Fibroblast of the aortic adventitia (primary cell): ENCODE data around the gene ACCSL. TPM values are rescaled to one million over a fixed set of nuclear protein-coding genes. Genes with fewer than 3 reads are reported as not detected.

Experiments used
- DNase-seq: peaks from one replicate; pipeline ENCODE4 v3.0.0-alpha.2; 2010; ENCODE audit warnings: low read depth
- H3K4me3 ChIP-seq: 2 replicates; pipeline ENCODE4 v1.5.1; 2011; ENCODE audit warnings: low read depth, mild to moderate bottlenecking, control low read depth, low read length, moderate library complexity
- total RNA-seq: library from RNA; depleted of rRNA; stranded (reverse); fragments of >200 nt; gene quantifications from 2 replicates; pipeline ENCODE4 v1.2.3, GENCODE V29; 2012; ENCODE audit warnings: low replicate concordance
- TF ChIP-seq, protein P1 (sequence below): IDR thresholded peaks from 2 replicates; pipeline ENCODE4 v1.5.1; 2011; ENCODE audit warnings: mild to moderate bottlenecking, low read length, control low read depth, inconsistent platforms; ENCODE audit not compliant: insufficient read depth

The ACCSL gene
- total RNA-seq, 1 donor: not detected

GRCh38 chr11:44047298-44047697 lies 483 bp upstream of the ACCSL start:
- TF ChIP-seq, protein P1, sequence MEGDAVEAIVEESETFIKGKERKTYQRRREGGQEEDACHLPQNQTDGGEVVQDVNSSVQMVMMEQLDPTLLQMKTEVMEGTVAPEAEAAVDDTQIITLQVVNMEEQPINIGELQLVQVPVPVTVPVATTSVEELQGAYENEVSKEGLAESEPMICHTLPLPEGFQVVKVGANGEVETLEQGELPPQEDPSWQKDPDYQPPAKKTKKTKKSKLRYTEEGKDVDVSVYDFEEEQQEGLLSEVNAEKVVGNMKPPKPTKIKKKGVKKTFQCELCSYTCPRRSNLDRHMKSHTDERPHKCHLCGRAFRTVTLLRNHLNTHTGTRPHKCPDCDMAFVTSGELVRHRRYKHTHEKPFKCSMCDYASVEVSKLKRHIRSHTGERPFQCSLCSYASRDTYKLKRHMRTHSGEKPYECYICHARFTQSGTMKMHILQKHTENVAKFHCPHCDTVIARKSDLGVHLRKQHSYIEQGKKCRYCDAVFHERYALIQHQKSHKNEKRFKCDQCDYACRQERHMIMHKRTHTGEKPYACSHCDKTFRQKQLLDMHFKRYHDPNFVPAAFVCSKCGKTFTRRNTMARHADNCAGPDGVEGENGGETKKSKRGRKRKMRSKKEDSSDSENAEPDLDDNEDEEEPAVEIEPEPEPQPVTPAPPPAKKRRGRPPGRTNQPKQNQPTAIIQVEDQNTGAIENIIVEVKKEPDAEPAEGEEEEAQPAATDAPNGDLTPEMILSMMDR: no peak
- no peak for DNase-seq
- H3K4me3 ChIP-seq: no peak overlapping the region

- no peak for DNase-seq
- no peak overlapping the region for H3K4me3 ChIP-seq
- TF ChIP-seq, protein P1: no peak
These were observed 2.1 kb downstream of the ACCSL start for GRCh38 chr11:44049832-44050231.

DNA sequence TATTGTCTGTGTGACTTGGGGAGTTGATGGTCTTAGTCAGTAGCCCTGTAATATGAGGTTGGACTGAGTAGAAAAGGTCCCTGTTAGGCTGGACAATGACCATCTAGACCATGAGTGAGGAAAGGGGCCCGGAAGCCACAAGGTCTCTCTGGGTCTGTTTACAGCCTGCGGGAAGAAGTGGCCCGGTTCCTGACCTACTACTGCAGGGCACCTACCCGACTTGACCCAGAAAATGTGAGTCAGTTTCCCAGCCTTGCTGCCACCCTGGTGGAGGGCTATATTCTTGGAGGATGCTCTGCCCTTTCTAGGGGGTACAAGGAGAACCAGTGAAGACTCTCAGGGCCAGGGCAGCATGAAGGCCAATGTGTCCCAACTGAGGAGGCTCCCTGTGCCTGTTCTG lies 3.4 kb downstream of the ACCSL start:
- TF ChIP-seq, protein P1: no peak
- DNase-seq: no peak
- no peak overlapping the region for H3K4me3 ChIP-seq

DNA sequence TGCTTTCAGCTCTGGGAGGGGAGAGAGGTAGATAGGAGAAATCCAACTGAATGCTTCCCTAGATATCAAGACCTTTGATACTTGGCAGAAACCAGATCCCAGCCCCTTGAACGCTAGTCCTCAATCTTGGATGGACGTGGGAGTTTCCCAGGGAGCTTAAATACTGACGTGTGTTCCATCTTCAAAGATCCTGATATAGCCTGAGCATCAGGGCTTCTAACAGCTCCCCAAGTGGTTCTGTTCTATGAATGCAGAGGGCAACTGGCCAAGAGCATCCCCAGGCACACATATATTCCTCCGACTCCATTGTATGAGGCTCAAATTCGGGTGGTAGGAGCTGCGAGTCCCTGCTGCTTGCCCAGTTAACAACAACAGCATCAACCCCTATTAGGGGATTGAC lies 9.6 kb downstream of the ACCSL start:
- no peak for DNase-seq
- TF ChIP-seq, protein P1: no peak
- H3K4me3 ChIP-seq: no peak overlapping the region

DNA sequence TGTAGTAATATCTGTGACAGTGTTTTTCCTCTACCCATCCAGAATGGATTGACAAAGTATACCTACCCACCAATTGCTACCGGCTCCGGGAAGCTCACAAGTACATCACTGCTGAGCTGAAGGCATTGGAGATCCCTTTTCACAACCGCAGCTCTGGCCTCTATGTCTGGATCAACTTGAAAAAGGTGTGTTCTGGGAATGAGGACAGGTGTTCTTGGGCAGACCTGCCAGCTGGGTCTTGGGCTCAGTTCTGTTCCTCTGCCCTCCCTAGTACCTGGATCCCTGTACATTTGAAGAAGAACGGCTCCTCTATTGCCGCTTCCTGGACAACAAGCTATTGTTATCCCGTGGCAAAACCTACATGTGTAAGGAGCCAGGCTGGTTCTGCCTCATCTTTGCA lies 10.5 kb downstream of the ACCSL start:
- TF ChIP-seq, protein P1: no peak
- H3K4me3 ChIP-seq: no peak overlapping the region
- no peak for DNase-seq

DNA sequence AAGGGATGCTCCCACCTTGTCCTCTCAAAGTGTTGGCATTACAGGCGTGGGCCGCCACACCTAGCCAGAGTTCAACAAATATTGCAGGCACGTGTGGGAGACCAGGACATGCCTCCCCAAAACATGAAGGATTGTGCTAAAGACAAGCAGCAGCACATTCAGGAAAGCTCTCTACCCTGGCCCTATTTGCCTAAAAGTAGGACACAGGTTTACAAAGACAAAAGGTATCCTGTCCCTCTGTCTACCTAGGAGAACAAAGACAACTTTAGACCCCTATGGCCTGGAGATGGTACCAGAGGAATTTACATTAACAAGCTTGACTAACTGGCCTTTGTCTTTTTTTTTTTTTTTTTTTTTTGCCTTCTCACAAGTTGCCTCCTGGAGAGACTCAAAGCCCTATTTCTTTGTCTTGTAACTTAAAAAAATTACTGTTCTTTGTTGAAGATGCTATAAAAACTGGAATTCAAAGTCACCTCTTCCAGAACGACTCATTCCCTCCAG lies 17.4 kb downstream of the ACCSL start:
- TF ChIP-seq, protein P1: no peak
- DNase-seq: no peak

More for the DNA sequence above, 17.4 kb downstream of the ACCSL start:
- H3K4me3 ChIP-seq: no peak overlapping the region
